GM12878 (cell line): ENCODE measurements around the gene UST. TPM values are rescaled to one million over a fixed set of nuclear protein-coding genes. Genes with fewer than 3 reads are reported as not detected.
A peak's percentile ranks its signal among the peaks of the same experiment; 100 is the strongest.

Experiments
- ATF3 ChIP-seq: IDR thresholded peaks from 2 replicates; pipeline ENCODE4 v1.6.1; 2011; ENCODE audit warnings: low read depth, mild to moderate bottlenecking, low read length, moderate library complexity, borderline replicate concordance; ENCODE audit errors: extremely low read depth
- HDGF ChIP-seq: fragments of 450-650 bp; IDR thresholded peaks from 2 replicates; pipeline ENCODE4 v1.6.1; 2016; ENCODE audit warnings: antibody characterized with exemption
- MEF2A ChIP-seq: IDR thresholded peaks from 2 replicates; pipeline ENCODE4 v1.6.1; 2011; ENCODE audit warnings: low read depth, mild to moderate bottlenecking, low read length, moderate library complexity; ENCODE audit not compliant: insufficient read depth
- MYB ChIP-seq: fragments of 150-350 bp; IDR thresholded peaks from 2 replicates; pipeline ENCODE4 v1.6.1; 2014; ENCODE audit warnings: mild to moderate bottlenecking, low read depth, low read length, borderline replicate concordance
- NKRF ChIP-seq: fragments of 450-650 bp; conservative IDR thresholded peaks from 2 replicates; pipeline ENCODE4 v1.6.1; 2017; ENCODE audit warnings: mild to moderate bottlenecking, moderate library complexity
- POLR2AphosphoS5 ChIP-seq: IDR thresholded peaks from 2 replicates; pipeline ENCODE4 v1.6.1; 2011; ENCODE audit warnings: mild to moderate bottlenecking, low read length, inconsistent platforms
- RBBP5 ChIP-seq: fragments of 200-600 bp; sonication (generic); conservative IDR thresholded peaks from 2 replicates; pipeline ENCODE4 v1.6.1; 2016
- SMAD5 ChIP-seq: IDR thresholded peaks from 2 replicates; pipeline ENCODE4 v1.6.1; 2016; ENCODE audit warnings: antibody characterized with exemption, low read depth
- SMARCA5 ChIP-seq: fragments of 450-650 bp; IDR thresholded peaks from 2 replicates; pipeline ENCODE4 v1.6.1; 2017; ENCODE audit warnings: mild to moderate bottlenecking
- SUPT20H ChIP-seq: IDR thresholded peaks from 2 replicates; pipeline ENCODE4 v1.6.1; 2011; ENCODE audit warnings: low read depth, mild to moderate bottlenecking, low read length, moderate library complexity, borderline replicate concordance; ENCODE audit not compliant: control insufficient read depth
- WRNIP1 ChIP-seq: IDR thresholded peaks from 2 replicates; pipeline ENCODE4 v1.6.1; 2011; ENCODE audit warnings: low read depth, low read length, improper control_type of control experiment, borderline replicate concordance
- polyA plus RNA-seq, 11 experiments: library from polyadenylated mRNA; depleted of rRNA in 4 of 11; unstranded in 6 of 11; stranded (reverse) in 5 of 11; fragments of >200 nt; fragmentation: Nextera tagmentation in 4 of 11; fragmentation: Illumina TruSeq in 1 of 11; extraction: Ambion mirVana in 4 of 11; extraction: Trizol in 1 of 11; gene quantifications; 1 replicate in 1 of 11; 2 replicates in 10 of 11; pipeline versions ENCODE4 v1.2.1 to v1.2.3, GENCODE V29; 2011 to 2016; ENCODE audit warnings: inconsistent platforms in 2 of 11, missing spikeins in 2 of 11, low read depth in 1 of 11
- total RNA-seq, 4 experiments: library from RNA; depleted of rRNA in 3 of 4; stranded (reverse); fragments of >200 nt in 3 of 4; fragmentation: Illumina TruSeq in 1 of 4; extraction: Trizol in 1 of 4; gene quantifications; 2 replicates each; pipeline versions ENCODE4 v1.2.1 to v1.2.3, GENCODE V29; 2013 to 2021
- TF ChIP-seq, protein P1 (sequence below): fragments of 450-650 bp; IDR thresholded peaks from 2 replicates; pipeline ENCODE4 v1.6.1; 2017; ENCODE audit warnings: mild to moderate bottlenecking, moderate library complexity
- TF ChIP-seq, protein P2 (sequence below): fragments of 450-650 bp; IDR thresholded peaks from 2 replicates; pipeline ENCODE4 v1.6.1; 2017; ENCODE audit warnings: mild to moderate bottlenecking, low read depth, inconsistent platforms; ENCODE audit not compliant: poor library complexity, severe bottlenecking
- TF ChIP-seq, protein P3 (sequence below): IDR thresholded peaks from 2 replicates; pipeline ENCODE4 v1.6.1; 2012; ENCODE audit warnings: low read length, inconsistent platforms
- TF ChIP-seq, protein P4 (sequence below), 3 experiments: IDR thresholded peaks in 2 of 3; conservative IDR thresholded peaks in 1 of 3; 2 replicates each; pipeline ENCODE4 v1.5.1; 2011; ENCODE audit warnings: low read depth in 3 of 3, low read length in 3 of 3, mild to moderate bottlenecking in 3 of 3, control low read depth in 2 of 3, moderate library complexity in 2 of 3, inconsistent platforms in 1 of 3, mixed read lengths in 1 of 3; ENCODE audit not compliant: control insufficient read depth in 2 of 3, insufficient read depth in 1 of 3; ENCODE audit errors: extremely low read depth in 1 of 3

The UST gene
- total and polyA plus RNA-seq, 10 of the 15 experiments (the other 5 are each of a cell fraction or from before 2014, with no cell fraction given), result 0.74 to 43.3 (median 2.2) TPM

DNA sequence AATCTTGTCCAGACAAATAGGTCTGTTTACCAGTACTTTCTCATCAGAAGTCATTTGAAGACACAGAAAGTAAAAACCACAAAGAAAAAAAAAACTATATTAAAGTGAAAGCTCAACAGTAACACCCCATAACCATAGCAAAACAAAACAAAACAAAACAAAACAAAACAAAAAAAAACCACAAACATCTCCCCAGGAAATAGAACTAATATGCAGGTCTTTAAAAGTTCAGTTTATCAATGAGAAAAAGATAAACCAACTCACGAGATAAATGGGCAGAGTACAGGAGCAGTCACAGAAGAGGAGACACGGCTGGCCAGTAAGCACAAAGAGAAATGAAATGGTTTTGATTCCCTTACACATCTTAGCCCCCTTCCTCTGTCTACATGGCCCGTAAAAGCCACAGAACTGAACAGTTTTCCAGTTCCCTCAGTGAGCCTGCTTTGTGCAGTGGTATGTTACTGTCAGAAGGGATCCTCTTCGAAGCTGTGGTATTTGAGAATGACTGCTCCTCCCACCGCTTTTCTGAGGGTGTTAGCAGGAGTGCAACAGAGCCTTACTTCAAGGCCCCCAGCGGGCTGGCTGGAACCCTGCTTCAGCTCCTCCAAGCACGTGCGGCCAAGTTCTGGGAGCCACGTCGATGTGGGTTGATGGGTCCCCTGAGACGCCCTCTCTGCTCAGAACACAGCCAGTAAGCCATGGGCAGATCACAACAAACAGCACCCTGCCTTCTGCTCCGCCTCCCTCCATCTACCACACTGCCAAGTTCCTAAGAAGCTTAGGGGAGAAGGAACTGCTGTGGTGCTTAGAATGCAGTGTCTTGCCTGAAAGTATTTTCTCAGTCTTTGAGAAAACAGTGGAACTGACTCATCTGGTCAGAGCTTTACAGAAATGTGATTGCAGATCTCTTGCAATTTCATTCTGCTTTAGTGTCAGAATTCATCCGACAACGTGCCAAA lies 14.0 kb downstream of the UST start (continued):
- TF ChIP-seq, protein P1, sequence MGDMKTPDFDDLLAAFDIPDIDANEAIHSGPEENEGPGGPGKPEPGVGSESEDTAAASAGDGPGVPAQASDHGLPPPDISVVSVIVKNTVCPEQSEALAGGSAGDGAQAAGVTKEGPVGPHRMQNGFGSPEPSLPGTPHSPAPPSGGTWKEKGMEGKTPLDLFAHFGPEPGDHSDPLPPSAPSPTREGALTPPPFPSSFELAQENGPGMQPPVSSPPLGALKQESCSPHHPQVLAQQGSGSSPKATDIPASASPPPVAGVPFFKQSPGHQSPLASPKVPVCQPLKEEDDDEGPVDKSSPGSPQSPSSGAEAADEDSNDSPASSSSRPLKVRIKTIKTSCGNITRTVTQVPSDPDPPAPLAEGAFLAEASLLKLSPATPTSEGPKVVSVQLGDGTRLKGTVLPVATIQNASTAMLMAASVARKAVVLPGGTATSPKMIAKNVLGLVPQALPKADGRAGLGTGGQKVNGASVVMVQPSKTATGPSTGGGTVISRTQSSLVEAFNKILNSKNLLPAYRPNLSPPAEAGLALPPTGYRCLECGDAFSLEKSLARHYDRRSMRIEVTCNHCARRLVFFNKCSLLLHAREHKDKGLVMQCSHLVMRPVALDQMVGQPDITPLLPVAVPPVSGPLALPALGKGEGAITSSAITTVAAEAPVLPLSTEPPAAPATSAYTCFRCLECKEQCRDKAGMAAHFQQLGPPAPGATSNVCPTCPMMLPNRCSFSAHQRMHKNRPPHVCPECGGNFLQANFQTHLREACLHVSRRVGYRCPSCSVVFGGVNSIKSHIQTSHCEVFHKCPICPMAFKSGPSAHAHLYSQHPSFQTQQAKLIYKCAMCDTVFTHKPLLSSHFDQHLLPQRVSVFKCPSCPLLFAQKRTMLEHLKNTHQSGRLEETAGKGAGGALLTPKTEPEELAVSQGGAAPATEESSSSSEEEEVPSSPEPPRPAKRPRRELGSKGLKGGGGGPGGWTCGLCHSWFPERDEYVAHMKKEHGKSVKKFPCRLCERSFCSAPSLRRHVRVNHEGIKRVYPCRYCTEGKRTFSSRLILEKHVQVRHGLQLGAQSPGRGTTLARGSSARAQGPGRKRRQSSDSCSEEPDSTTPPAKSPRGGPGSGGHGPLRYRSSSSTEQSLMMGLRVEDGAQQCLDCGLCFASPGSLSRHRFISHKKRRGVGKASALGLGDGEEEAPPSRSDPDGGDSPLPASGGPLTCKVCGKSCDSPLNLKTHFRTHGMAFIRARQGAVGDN, result peak; percentile 92
- TF ChIP-seq WRNIP1 (no peak), HDGF (no peak), SMAD5 (no peak), SMARCA5 (0 out of 2 replicates have a peak, but pooled peaks have one; percentile 39), RBBP5 (no peak), ATF3 (no peak), SUPT20H (no peak), MYB (no peak), POLR2AphosphoS5 (peak; percentile 69), MEF2A (0 out of 2 replicates have a peak, but pooled peaks have one; percentile 16), NKRF (no peak)
- TF ChIP-seq, protein P2, sequence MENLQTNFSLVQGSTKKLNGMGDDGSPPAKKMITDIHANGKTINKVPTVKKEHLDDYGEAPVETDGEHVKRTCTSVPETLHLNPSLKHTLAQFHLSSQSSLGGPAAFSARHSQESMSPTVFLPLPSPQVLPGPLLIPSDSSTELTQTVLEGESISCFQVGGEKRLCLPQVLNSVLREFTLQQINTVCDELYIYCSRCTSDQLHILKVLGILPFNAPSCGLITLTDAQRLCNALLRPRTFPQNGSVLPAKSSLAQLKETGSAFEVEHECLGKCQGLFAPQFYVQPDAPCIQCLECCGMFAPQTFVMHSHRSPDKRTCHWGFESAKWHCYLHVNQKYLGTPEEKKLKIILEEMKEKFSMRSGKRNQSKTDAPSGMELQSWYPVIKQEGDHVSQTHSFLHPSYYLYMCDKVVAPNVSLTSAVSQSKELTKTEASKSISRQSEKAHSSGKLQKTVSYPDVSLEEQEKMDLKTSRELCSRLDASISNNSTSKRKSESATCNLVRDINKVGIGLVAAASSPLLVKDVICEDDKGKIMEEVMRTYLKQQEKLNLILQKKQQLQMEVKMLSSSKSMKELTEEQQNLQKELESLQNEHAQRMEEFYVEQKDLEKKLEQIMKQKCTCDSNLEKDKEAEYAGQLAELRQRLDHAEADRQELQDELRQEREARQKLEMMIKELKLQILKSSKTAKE, result no peak
- TF ChIP-seq, protein P3, sequence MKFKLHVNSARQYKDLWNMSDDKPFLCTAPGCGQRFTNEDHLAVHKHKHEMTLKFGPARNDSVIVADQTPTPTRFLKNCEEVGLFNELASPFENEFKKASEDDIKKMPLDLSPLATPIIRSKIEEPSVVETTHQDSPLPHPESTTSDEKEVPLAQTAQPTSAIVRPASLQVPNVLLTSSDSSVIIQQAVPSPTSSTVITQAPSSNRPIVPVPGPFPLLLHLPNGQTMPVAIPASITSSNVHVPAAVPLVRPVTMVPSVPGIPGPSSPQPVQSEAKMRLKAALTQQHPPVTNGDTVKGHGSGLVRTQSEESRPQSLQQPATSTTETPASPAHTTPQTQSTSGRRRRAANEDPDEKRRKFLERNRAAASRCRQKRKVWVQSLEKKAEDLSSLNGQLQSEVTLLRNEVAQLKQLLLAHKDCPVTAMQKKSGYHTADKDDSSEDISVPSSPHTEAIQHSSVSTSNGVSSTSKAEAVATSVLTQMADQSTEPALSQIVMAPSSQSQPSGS, result peak; percentile 32; the same call in 1 of the 2 replicates
- TF ChIP-seq, protein P4, sequence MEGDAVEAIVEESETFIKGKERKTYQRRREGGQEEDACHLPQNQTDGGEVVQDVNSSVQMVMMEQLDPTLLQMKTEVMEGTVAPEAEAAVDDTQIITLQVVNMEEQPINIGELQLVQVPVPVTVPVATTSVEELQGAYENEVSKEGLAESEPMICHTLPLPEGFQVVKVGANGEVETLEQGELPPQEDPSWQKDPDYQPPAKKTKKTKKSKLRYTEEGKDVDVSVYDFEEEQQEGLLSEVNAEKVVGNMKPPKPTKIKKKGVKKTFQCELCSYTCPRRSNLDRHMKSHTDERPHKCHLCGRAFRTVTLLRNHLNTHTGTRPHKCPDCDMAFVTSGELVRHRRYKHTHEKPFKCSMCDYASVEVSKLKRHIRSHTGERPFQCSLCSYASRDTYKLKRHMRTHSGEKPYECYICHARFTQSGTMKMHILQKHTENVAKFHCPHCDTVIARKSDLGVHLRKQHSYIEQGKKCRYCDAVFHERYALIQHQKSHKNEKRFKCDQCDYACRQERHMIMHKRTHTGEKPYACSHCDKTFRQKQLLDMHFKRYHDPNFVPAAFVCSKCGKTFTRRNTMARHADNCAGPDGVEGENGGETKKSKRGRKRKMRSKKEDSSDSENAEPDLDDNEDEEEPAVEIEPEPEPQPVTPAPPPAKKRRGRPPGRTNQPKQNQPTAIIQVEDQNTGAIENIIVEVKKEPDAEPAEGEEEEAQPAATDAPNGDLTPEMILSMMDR (IDR thresholded peaks at IDR 0.05 in 2 of 3, conservative IDR thresholded peaks at IDR 0.05 in 1 of 3; ENCODE audit: control insufficient read depth in 2 of 3, extremely low read depth in 1 of 3, insufficient read depth in 1 of 3, low read depth in 3 of 3, low read length in 3 of 3), result no peak
